Stimulated activated CD8-positive, alpha-beta memory T cell treated with anti-CD3 and anti-CD28 coated beads, Interleukin-2, amount 100 ng/mL, for 48 hours (primary cell): ENCODE results near the gene PCDHA7.
"Not testable (repeated sequence)": the region's sequence is repeated elsewhere in the genome, so short reads cannot be mapped to it uniquely, and the experiment has no call there.

Experiments
- DNase-seq, 2 donors: peaks; one replicate each; pipeline ENCODE4 v3.0.0-alpha.2; 2020; ENCODE audit warnings: low read depth in 2 of 2

PCDHA7 gene

GRCh38 chr5:140833993-140834392, at the start of gene PCDHA7:
Gene PCDHA7, plus strand, starts transcription at chr5:140834269. Its CDS starts 115 bp downstream, at chr5:140834384.
- no peak for DNase-seq

- DNase-seq = no peak
Observed at GRCh38 chr5:140785905-140786686, 48.0 kb upstream of the PCDHA7 start, which contains the start of gene PCDHA1. Gene PCDHA1, plus strand, starts transcription at chr5:140786140.

DNA sequence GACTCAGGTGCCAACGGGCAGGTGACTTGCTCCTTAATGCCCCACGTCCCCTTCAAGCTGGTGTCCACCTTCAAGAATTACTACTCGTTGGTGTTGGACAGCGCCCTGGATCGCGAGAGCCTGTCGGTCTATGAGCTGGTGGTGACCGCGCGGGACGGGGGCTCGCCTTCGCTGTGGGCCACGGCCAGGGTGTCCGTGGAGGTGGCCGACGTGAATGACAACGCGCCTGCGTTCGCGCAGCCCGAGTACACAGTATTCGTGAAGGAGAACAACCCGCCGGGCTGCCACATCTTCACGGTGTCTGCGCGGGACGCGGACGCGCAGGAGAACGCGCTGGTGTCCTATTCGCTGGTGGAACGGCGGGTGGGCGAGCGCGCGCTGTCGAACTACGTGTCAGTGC, 46.6 kb upstream of the PCDHA7 start:
- DNase-seq = not testable (repeated sequence)

GRCh38 chr5:140787849-140788504, 46.1 kb upstream of the PCDHA7 start:
- not testable (repeated sequence) for DNase-seq

DNA sequence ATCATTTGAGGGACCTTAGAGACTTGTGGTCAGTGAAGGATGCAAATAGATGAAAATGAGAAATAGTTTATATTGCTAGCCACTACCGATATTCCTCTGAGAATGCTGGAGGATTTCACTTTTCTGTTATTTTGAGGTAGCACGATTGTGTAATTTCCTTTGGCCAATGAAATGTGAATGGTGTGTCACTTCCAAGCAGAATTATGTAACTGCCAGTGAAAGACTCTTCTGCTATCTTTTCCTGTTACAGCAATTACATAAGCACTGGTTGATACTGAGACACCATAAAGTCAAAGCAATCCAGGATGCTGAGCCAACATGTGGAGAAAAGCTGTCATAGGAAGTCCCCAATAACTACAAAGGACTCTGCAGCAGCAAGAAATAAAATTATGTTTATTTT, 43.0 kb upstream of the PCDHA7 start:
- DNase-seq = no peak

DNA sequence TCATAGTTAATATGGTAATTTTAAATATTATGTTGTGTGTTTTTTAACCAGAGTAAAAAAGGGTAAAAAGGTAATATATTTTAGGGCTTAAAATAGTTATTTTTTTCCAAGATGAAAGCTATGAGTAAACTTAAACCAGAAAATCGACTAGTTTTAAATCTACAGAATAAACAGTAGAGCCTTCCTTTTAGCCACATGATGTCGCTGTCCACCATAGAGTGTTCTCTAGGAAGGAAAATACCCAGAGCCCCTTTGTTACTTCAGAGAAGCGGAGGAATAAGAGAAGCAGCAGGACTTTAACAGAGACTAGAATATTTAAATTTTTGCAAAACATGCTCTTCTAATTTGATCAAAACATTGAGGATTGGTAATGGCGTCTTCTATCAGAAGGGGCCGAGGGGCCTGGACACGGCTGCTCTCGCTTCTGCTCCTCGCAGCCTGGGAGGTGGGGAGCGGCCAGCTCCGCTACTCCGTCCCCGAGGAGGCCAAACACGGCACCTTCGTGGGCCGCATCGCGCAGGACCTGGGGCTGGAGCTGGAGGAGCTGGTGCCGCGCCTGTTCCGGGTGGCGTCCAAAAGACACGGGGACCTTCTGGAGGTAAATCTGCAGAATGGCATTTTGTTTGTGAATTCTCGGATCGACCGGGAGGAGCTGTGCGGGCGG, 39.3 kb upstream of the PCDHA7 start, which contains the start of gene PCDHA2:
Gene PCDHA2, plus strand, starts transcription at position 258 of the 664 bp plus-strand sequence.
- no peak for DNase-seq

DNA sequence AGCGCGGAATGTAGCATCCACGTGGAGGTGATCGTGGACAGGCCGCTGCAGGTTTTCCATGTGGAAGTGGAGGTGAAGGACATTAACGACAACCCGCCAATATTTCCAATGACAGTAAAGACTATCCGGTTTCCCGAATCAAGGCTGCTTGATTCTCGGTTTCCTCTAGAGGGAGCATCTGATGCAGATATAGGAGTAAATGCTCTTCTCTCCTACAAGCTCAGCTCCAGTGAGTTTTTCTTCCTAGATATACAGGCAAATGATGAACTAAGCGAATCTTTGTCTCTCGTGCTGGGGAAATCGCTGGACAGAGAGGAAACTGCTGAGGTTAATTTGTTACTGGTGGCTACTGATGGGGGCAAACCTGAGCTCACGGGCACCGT, 38.8 kb upstream of the PCDHA7 start:
- DNase-seq = no peak

GRCh38 chr5:140796072-140796717, 37.9 kb upstream of the PCDHA7 start:
- DNase-seq = not testable (repeated sequence)

DNA sequence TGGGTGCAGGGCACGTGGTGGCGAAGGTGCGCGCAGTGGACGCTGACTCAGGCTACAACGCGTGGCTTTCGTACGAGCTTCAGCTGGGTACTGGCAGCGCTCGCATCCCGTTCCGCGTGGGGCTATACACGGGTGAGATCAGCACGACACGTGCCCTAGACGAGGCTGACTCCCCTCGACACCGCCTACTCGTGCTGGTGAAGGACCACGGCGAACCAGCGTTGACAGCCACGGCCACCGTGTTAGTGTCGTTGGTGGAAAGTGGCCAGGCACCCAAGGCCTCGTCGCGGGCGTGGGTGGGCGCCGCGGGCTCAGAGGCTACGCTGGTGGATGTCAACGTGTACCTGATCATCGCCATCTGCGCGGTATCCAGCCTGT, 37.4 kb upstream of the PCDHA7 start:
- DNase-seq = no peak

GRCh38 chr5:140800816-140801493, 33.1 kb upstream of the PCDHA7 start, which contains the start of gene PCDHA3:
Gene PCDHA3, plus strand, starts transcription at chr5:140801057.
- DNase-seq = no peak

GRCh38 chr5:140801494-140801841, 32.6 kb upstream of the PCDHA7 start:
- no peak for DNase-seq

DNA sequence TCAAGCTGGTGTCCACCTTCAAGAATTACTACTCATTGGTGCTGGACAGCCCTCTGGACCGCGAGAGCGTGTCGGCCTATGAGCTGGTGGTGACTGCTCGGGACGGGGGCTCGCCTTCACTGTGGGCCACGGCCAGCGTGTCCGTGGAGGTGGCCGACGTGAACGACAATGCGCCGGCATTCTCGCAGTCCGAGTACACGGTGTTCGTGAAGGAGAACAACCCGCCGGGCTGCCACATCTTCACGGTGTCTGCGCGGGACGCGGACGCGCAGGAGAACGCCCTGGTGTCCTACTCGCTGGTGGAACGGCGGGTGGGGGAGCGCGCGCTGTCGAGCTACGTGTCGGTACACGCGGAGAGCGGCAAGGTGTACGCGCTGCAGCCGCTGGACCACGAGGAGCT, 31.7 kb upstream of the PCDHA7 start:
- DNase-seq = not testable (repeated sequence)

DNA sequence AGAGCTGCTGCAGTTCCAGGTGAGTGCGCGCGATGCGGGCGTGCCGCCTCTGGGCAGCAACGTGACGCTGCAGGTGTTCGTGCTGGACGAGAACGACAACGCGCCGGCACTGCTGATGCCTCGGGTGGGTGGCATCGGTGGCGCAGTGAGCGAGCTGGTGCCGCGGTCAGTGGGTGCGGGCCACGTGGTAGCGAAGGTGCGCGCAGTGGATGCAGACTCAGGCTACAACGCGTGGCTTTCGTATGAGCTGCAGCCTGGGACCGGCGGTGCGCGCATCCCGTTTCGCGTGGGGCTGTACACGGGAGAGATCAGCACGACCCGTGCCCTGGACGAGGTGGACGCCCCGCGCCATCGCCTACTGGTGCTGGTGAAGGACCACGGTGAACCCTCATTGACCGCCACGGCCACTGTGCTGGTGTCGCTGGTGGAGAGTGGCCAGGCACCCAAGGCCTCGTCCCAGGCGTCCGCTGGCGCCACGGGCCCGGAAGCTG, 31.2 kb upstream of the PCDHA7 start:
- no peak for DNase-seq

GRCh38 chr5:140806834-140807775, 27.0 kb upstream of the PCDHA7 start, which contains the start of gene PCDHA4:
Gene PCDHA4, plus strand, starts transcription at chr5:140807068.
- DNase-seq = no peak

DNA sequence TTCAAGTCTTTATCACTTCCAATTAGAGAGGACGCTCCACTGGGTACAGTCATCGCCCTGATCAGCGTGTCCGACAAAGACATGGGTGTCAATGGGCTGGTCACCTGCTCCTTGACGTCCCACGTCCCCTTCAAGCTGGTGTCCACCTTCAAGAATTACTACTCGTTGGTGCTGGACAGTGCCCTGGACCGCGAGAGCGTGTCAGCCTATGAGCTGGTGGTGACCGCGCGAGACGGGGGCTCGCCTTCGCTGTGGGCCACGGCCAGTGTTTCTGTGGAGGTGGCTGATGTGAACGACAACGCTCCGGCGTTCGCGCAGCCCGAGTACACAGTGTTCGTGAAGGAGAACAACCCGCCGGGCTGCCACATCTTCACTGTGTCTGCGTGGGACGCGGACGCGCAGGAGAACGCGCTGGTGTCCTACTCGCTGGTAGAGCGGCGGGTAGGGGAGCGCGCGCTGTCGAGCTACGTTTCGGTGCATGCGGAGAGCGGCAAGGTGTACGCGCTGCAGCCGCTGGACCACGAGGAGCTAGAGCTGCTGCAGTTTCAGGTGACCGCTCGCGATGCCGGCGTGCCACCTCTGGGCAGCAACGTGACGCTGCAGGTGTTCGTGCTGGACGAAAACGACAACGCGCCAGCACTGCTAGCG, 25.7 kb upstream of the PCDHA7 start:
- DNase-seq = not testable (repeated sequence)

DNA sequence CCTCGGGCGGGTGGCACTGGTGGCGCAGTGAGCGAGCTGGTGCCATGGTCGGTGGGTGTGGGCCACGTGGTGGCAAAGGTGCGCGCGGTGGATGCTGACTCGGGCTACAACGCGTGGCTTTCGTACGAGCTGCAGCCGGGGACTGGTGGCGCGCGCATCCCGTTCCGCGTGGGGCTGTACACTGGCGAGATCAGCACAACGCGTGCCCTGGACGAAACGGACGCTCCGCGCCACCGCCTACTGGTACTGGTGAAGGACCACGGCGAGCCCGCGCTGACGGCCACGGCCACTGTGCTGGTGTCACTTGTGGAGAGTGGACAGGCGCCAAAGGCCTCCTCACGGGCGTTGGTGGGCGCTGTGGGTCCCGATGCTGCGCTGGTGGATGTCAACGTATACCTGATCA, 25.2 kb upstream of the PCDHA7 start:
- no peak for DNase-seq

GRCh38 chr5:140821375-140822280, 12.4 kb upstream of the PCDHA7 start, which contains the start of gene PCDHA5:
Gene PCDHA5, plus strand, starts transcription at chr5:140821613.
- DNase-seq = peak; percentile 23 to 24

DNA sequence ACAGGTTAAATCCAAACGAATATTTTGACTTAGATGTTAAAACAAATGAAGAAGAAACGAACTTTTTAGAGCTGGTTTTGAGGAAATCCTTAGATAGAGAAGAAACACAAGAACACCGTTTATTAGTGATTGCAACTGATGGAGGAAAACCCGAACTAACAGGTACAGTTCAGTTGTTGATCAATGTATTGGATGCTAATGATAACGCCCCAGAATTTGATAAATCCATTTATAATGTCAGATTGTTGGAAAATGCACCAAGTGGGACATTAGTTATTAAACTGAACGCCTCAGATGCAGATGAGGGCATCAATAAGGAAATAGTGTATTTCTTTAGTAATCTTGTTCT, 11.8 kb upstream of the PCDHA7 start:
- no peak for DNase-seq

GRCh38 chr5:140822969-140823368, 11.1 kb upstream of the PCDHA7 start:
- not testable (repeated sequence) for DNase-seq
